ENCODE data around the gene ITK.

The ITK gene

DNA sequence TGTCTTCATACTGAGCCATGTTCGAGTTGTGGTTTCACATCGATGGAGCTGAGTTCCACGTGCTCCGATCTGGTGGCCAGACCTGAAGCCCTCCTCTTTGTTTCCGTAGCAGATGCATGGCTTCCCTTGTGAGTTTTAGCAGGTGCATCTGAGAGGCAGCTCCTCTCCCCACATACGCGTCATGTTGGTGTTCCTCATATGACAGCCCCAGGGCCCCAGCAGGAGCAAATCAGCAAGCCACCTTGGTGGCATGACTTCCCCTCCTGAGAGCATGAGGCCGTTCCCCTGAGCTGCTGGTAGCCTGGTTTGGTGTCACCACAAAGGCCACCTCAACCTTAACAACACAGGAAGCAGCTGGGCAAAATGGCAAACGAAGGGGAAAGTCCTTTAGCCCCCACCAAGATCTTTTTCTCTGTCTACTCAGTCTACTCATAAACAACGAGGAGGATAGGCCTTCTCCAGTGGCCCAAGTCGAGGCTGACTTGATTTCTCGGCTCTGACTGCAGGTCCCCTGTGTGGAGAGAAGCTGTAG lies 91.2 kb downstream of the ITK start:
- in situ Hi-C loops (cut with MboI; ENCODE audit: low pct_unique_long_range_greater_than_20kb, low sequenced_read_pairs, unreplicated experiment) = no loop called here
- peak; percentile 68 for DNase-seq (ENCODE audit: low spot score)
- no peak for TF ChIP-seq CTCF (IDR thresholded peaks at IDR 0.05; ENCODE audit: extremely low read depth, insufficient read depth, missing control alignments)

- no peak for DNase-seq (ENCODE audit: low spot score)
- TF ChIP-seq CTCF (IDR thresholded peaks at IDR 0.05; ENCODE audit: extremely low read depth, insufficient read depth, missing control alignments) = no peak
- in situ Hi-C loops (cut with MboI; ENCODE audit: low pct_unique_long_range_greater_than_20kb, low sequenced_read_pairs, unreplicated experiment) = no loop called here
These were observed 92.5 kb downstream of the ITK start for GRCh38 chr5:157273131-157273556.

- no peak for TF ChIP-seq CTCF (IDR thresholded peaks at IDR 0.05; ENCODE audit: extremely low read depth, insufficient read depth, missing control alignments)
- in situ Hi-C loops (cut with MboI; ENCODE audit: low pct_unique_long_range_greater_than_20kb, low sequenced_read_pairs, unreplicated experiment) = no loop called here
- no peak for DNase-seq (ENCODE audit: low spot score)
These were observed 94.8 kb downstream of the ITK start for GRCh38 chr5:157275403-157275802.

- DNase-seq (ENCODE audit: low spot score) = no peak
- no peak for TF ChIP-seq CTCF (IDR thresholded peaks at IDR 0.05; ENCODE audit: extremely low read depth, insufficient read depth, missing control alignments)
- in situ Hi-C loops (cut with MboI; ENCODE audit: low pct_unique_long_range_greater_than_20kb, low sequenced_read_pairs, unreplicated experiment) = no loop called here
These were observed 97.8 kb downstream of the ITK start for GRCh38 chr5:157278319-157279037.

GRCh38 chr5:157279605-157280239 lies 99.1 kb downstream of the ITK start:
- no peak for TF ChIP-seq CTCF (IDR thresholded peaks at IDR 0.05; ENCODE audit: extremely low read depth, insufficient read depth, missing control alignments)
- in situ Hi-C loops (cut with MboI; ENCODE audit: low pct_unique_long_range_greater_than_20kb, low sequenced_read_pairs, unreplicated experiment) = no loop called here
- DNase-seq (ENCODE audit: low spot score) = no peak

DNA sequence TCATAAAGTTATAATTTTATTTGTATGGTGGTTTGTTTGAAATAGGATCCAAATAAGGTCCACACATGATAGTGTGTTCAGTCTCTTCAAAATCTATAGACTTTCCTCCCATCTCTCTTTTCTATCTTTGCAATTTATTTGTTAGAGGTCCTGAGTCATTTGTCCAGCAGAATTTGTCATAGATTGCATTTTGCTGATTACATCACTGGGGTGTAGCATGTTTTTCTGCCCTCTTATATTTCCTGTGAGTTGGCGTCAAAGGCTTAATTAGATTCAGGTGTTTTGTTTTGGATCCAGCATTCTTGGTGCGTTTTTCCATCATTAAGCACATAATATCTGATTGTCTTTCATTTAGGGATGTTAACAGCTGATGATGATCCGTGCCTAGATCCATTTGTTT lies 100.3 kb downstream of the ITK start:
- in situ Hi-C loops (cut with MboI; ENCODE audit: low pct_unique_long_range_greater_than_20kb, low sequenced_read_pairs, unreplicated experiment) = no loop called here
- TF ChIP-seq CTCF (IDR thresholded peaks at IDR 0.05; ENCODE audit: extremely low read depth, insufficient read depth, missing control alignments) = no peak
- no peak for DNase-seq (ENCODE audit: low spot score)
